ENCODE data around the gene CCDC146. TPM values are rescaled to one million over a fixed set of nuclear protein-coding genes. Genes with fewer than 3 reads are reported as not detected.

CCDC146 gene
- total RNA-seq, 1 donor: 11.2 TPM

DNA sequence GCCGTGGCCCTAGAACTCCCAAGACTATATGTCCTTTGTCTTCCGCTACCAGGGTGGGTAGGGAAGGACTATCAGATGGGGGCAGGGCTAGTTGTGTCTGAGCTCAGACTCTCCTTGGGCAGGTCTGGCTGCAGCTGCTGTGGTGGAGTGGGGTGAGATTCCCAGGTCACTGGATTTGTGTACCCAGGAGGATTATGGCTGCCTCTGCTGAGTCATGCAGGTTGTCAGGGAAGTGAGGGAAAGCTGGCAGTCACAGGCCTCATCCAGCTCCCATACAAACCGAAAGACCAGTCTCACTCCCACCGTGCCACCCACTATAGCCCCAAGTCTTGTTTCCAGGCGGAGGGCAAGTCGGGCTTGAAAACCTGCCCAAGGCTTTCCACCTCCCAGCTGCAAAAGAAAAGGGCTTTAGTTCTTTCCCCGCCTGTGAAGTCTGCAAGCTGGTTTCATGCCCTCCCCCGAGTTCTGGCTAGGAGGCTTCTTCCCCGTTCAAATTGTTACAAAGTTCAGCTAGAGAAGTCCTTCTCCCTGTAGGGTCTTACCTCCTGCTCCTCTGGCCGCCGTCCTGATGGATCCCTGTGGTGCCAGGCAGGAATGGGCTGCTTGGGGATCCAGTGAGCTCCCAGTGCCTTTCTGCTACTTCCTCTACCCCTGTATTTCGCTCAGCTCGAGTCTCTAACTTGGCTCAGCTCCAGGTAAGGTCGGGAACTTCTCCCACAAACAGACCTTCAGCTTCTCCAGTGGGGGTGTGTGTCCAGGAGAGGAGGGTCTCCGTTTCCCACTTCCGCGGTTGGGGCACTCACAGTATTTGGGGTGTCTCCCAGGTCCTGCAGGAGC, 184.0 kb downstream of the CCDC146 start:
- no peak overlapping the region for H3K4me3 ChIP-seq (ENCODE audit: low read length)

DNA sequence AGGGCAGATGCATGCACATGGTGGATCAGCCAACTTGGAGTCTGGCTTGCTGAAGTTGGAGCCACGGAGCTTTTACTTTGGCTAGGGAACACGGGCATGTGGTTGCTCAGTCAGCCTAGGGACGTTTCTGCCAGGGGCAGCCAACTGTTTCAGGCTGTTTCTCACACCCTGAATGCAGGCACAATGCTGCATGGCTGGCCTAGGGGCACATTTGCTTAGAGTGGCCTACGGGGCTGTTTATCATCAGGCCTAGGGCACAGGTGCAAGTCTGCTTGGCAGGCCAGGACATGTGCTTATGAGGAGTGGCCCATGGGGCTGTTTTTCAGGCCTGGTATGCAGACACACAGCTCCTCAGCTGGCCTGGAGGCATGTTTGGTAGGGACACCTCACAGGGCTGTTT, 186.4 kb downstream of the CCDC146 start:
- no peaks in the 10 kb centered on the region for H3K9me3 ChIP-seq (ENCODE audit: low read depth, low read length)
- H3K4me3 ChIP-seq (ENCODE audit: low read length): no peak overlapping the region
- no peaks in the 10 kb centered on the region for H3K27me3 ChIP-seq (ENCODE audit: insufficient read depth, low read length)
- peaks cover 14% of the 10 kb centered on the region for H3K4me1 ChIP-seq (ENCODE audit: insufficient read depth, low read length)

More for the DNA sequence above, 184.0 kb downstream of the CCDC146 start:
- Histone ChIP-seq H3K9me3 (ENCODE audit: low read depth, low read length) (no peaks in the 10 kb centered on the region), H3K27me3 (ENCODE audit: insufficient read depth, low read length) (no peaks in the 10 kb centered on the region), H3K4me1 (ENCODE audit: insufficient read depth, low read length) (peaks cover 14% of the 10 kb centered on the region)

DNA sequence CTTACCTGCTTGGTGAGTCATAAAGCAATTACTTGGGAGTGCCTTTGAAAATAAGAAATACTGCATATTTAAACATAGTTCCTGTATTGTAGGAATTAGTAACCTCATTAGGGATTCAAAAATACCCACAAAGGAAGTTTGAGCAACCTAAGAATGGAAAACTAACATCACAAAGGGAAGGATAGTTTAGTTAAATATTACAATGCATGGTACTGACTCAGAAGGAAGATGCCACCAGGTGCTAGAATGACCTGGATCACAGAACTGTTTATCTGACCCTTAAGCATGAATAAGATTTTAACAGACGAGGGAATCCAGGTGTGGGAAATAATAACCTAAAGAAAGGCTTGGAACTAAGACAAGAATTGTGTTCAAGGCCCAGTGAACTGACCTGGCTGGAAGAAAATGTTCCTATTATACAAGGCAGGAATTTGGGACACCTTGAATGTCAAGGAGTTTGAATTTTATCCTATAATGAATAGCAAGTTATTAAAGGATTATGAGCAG, 187.4 kb downstream of the CCDC146 start:
- Histone ChIP-seq H3K9me3 (ENCODE audit: low read depth, low read length) (no peaks in the 10 kb centered on the region), H3K4me3 (ENCODE audit: low read length) (no peak overlapping the region)

DNA sequence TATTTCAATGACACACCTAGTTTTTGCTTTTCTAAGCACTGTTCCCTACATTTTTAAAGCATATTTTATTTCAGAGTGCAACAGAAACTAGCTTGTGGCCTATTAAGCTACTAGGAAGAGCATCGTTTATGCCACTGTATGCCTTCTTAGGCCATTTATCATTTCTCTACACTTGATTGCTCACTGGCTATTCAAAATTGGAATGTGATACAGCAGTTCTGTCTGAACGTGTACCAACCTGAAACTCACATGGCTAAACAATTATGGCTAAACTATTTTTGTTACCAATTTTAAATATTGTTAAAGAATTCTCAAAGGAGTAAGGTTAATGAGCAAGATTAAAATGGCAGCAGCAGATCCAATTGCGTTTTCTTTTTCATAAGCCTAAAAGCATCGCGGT, 188.6 kb downstream of the CCDC146 start:
- Histone ChIP-seq H3K9me3 (ENCODE audit: low read depth, low read length) (no peaks in the 10 kb centered on the region), H3K4me3 (ENCODE audit: low read length) (no peak overlapping the region), H3K27me3 (ENCODE audit: insufficient read depth, low read length) (no peaks in the 10 kb centered on the region), H3K4me1 (ENCODE audit: insufficient read depth, low read length) (peaks cover 16% of the 10 kb centered on the region)

More for the DNA sequence above, 187.4 kb downstream of the CCDC146 start:
- H3K4me1 ChIP-seq (ENCODE audit: insufficient read depth, low read length): peaks cover 14% of the 10 kb centered on the region
- H3K27me3 ChIP-seq (ENCODE audit: insufficient read depth, low read length): no peaks in the 10 kb centered on the region

DNA sequence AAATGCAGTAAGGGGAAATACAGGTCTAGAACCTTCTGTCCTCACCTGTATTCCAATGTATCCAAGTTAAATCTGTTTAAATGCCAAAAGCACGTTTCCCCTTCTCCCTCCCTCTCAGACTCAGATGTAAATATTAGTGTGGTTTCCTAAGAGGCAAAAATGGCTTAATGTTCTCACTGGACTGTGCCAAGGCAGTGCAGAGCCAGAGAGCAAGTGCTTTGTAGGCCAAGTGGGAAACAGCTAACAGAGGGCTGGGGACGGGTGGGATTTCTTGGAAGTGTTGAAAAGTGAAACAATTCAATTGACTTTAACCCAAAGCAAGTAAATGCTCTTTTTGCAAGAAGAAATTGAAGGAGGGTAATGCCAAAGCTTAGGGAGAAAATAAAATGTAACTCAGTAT, 190.7 kb downstream of the CCDC146 start:
- H3K4me3 ChIP-seq (ENCODE audit: low read length): no peak overlapping the region
- H3K9me3 ChIP-seq (ENCODE audit: low read depth, low read length): no peaks in the 10 kb centered on the region
- no peaks in the 10 kb centered on the region for H3K27me3 ChIP-seq (ENCODE audit: insufficient read depth, low read length)
- H3K4me1 ChIP-seq (ENCODE audit: insufficient read depth, low read length): peaks cover 22% of the 10 kb centered on the region

DNA sequence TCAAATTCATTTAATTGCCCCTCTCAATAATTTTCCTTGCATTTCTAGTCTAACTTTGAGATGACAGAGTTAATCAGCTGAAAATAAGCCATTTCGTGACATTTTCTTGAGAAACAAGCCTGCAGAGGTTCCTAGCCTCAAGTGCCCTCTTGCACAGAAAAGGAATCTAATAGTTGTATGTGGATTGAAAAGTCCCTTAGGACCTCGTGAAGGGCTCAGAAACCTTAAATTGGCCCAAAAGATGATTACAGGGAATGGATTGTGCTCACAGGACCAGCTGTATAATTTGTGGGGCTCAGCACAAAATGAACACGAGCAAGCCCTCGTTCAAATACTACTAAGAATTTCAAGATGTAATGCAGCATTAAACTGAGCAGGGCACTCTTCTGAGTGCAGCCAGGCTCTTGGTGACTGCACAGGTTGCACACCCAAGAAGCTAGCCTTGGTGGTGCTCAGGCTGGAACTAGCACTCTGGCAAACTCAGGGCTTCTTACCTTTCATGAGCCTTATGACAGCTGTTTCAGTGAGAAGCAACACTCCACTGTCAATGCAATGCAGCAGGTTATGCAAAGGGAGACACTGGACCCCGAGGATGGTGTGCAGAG, 191.6 kb downstream of the CCDC146 start:
- Histone ChIP-seq H3K4me3 (ENCODE audit: low read length) (no peak overlapping the region), H3K4me1 (ENCODE audit: insufficient read depth, low read length) (peaks cover 22% of the 10 kb centered on the region), H3K27me3 (ENCODE audit: insufficient read depth, low read length) (no peaks in the 10 kb centered on the region), H3K9me3 (ENCODE audit: low read depth, low read length) (no peaks in the 10 kb centered on the region)

DNA sequence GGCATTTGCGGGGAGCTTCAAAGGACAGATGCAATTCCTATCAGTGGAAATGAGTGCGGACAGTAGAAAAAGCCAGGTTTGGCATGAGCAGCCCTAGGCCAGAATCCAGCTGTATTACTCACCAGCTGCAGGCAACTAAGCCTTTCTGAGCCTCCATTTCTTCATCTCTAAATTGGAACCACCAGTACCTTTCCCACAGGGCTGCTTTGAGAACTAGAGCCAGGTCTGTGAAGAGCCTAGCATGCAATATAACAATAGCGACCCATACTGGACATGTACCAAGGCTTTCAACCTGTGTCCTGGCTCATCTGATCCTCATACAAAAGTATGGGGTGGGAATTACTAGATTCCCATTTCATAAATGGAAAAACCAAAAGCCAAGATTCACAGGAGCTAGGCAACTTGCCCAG, 192.8 kb downstream of the CCDC146 start:
- Histone ChIP-seq H3K9me3 (ENCODE audit: low read depth, low read length) (no peaks in the 10 kb centered on the region), H3K4me3 (ENCODE audit: low read length) (no peak overlapping the region)

DNA sequence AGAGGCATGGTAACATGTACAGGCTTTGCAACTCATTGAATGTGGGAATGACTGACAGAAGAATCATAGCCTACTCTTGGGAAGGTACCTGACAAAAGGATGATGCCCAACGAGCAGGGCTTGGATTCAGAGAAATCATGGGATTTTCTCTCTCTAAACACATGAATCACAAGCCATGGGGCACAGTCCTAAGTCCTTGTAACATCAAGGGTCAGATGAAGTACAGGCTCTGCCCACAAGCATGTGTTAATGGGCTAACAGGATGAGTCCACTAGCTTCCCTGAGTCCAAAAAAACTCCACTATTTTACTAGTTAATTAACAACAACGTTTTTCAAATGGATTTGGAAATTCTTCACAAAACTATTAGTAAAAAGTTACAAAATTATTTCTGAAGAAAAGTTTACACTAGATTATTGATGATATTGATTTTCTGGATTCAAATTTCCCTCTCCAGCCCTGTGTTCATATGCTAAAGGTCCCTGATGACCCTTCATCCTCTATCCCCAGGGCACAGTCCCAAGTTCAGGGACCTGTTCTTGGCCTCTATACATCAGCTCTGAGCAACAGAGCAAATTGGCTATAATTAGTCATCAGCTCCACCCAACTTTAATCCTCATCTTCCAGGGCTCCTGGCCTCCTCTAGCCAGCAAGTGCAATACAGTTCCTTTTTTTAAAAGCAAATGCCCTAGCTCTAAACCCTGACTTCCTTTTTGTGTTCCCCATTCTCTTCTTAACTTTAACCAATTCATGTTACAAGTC, 194.0 kb downstream of the CCDC146 start:
- Histone ChIP-seq H3K27me3 (ENCODE audit: insufficient read depth, low read length) (no peaks in the 10 kb centered on the region), H3K4me3 (ENCODE audit: low read length) (no peak overlapping the region), H3K4me1 (ENCODE audit: insufficient read depth, low read length) (peaks cover 14% of the 10 kb centered on the region), H3K9me3 (ENCODE audit: low read depth, low read length) (no peaks in the 10 kb centered on the region)

More for the DNA sequence above, 192.8 kb downstream of the CCDC146 start:
- H3K27me3 ChIP-seq (ENCODE audit: insufficient read depth, low read length): no peaks in the 10 kb centered on the region
- peaks cover 14% of the 10 kb centered on the region for H3K4me1 ChIP-seq (ENCODE audit: insufficient read depth, low read length)

DNA sequence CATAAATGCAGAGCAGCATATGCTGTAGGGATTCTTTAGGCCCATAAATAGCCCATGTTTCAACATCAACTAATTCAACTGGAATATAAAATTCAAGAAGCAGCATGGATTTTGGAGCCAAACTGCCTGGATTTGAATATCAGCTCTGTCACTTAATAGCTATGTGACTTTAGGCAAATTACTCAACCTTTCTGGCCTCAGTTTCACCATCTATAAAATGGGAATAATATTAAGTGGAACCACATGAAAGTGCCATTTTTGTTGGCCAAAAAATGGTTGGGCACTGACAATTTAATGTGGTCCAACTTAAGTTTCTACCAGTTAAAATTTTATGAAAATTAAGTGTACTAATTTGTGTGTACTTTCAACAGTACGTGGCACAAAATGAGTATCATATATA, 195.6 kb downstream of the CCDC146 start:
- Histone ChIP-seq H3K4me1 (ENCODE audit: insufficient read depth, low read length) (peaks cover 14% of the 10 kb centered on the region), H3K4me3 (ENCODE audit: low read length) (no peak overlapping the region), H3K27me3 (ENCODE audit: insufficient read depth, low read length) (no peaks in the 10 kb centered on the region), H3K9me3 (ENCODE audit: low read depth, low read length) (no peaks in the 10 kb centered on the region)

DNA sequence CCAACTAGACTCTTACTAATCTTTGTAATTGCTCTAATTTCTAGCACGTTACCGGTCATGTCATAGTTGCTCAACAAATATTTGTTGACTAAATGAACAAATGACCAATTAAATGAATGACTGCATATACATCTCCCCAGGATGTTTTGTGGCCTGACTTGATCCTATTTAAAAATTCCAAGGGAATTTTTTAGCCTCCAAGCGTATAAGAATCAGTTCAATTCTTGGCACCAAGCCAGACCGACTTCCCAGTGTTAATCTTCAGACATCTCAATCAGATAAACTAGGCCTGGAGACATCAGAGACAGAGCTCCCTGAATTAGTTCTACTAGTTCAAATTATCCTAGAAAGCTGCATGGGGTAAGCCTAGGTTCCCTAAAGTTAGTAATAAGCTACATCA, 197.7 kb downstream of the CCDC146 start:
- Histone ChIP-seq H3K9me3 (ENCODE audit: low read depth, low read length) (no peaks in the 10 kb centered on the region), H3K4me1 (ENCODE audit: insufficient read depth, low read length) (peaks cover 14% of the 10 kb centered on the region), H3K4me3 (ENCODE audit: low read length) (no peak overlapping the region), H3K27me3 (ENCODE audit: insufficient read depth, low read length) (no peaks in the 10 kb centered on the region)

DNA sequence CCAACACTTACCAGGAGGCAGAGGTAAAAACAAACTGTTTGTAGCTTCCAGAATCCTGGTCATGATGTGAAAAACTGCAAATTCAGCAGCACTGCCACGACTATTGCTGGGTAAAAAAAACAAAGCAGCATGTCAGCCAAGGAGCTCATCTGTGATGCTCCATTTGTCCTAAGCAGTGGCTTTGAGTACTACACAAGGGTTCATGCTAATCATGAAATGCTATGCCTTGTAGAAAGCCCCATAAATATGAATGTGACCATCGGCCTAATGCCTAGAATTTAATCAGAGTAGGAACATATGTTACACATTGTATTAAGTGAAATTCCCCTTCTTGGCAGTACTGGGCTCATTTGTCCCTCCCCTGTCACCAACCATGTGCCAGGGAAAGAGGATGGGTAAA, 198.3 kb downstream of the CCDC146 start:
- Histone ChIP-seq H3K4me1 (ENCODE audit: insufficient read depth, low read length) (peaks cover 14% of the 10 kb centered on the region), H3K9me3 (ENCODE audit: low read depth, low read length) (no peaks in the 10 kb centered on the region), H3K27me3 (ENCODE audit: insufficient read depth, low read length) (no peaks in the 10 kb centered on the region), H3K4me3 (ENCODE audit: low read length) (no peak overlapping the region)

DNA sequence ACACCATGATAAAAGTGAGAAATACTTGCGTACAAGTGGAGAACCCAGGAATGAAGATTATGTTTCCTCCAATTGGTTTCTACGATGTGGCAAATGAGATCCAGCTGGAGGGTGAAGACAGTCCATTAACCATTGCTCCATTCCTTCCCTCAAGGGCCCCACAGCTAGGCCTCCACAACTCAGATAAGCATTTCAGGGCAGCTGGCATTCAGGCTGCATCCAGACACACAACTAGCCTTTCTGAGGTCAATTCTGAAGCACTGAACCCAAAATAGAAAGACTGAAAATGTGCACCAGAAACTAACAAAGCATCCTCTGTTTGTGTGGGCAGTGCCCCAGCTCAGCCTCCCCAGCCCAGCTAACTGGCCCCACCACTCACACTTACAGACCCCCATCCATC, 198.9 kb downstream of the CCDC146 start:
- H3K9me3 ChIP-seq (ENCODE audit: low read depth, low read length): no peaks in the 10 kb centered on the region
- H3K4me1 ChIP-seq (ENCODE audit: insufficient read depth, low read length): peaks cover 12% of the 10 kb centered on the region
- no peaks in the 10 kb centered on the region for H3K27me3 ChIP-seq (ENCODE audit: insufficient read depth, low read length)
- no peak overlapping the region for H3K4me3 ChIP-seq (ENCODE audit: low read length)

DNA sequence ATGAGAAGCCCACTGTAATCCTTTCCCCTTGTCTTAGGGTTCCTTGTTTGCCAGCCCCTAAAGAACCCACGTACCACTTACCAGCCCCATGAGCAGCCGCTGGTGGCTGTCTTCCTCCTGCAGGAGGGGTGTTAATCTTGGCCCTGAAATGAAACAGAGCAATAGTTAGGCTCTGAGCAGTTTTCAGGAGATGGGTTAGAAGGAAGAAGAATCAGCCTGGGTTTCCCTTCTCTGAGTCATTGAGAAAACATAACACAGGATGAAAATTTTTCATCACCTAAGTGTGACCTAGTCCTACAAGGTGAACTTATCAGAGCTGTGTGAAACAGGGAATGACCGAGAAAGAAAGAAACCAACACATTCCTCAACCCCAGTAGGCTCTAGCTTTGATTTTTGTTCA, 203.7 kb downstream of the CCDC146 start:
- no peak overlapping the region for H3K4me3 ChIP-seq (ENCODE audit: low read length)
- peaks cover 52% of the 10 kb centered on the region for H3K4me1 ChIP-seq (ENCODE audit: insufficient read depth, low read length)
- no peaks in the 10 kb centered on the region for H3K9me3 ChIP-seq (ENCODE audit: low read depth, low read length)
- H3K27me3 ChIP-seq (ENCODE audit: insufficient read depth, low read length): no peaks in the 10 kb centered on the region

DNA sequence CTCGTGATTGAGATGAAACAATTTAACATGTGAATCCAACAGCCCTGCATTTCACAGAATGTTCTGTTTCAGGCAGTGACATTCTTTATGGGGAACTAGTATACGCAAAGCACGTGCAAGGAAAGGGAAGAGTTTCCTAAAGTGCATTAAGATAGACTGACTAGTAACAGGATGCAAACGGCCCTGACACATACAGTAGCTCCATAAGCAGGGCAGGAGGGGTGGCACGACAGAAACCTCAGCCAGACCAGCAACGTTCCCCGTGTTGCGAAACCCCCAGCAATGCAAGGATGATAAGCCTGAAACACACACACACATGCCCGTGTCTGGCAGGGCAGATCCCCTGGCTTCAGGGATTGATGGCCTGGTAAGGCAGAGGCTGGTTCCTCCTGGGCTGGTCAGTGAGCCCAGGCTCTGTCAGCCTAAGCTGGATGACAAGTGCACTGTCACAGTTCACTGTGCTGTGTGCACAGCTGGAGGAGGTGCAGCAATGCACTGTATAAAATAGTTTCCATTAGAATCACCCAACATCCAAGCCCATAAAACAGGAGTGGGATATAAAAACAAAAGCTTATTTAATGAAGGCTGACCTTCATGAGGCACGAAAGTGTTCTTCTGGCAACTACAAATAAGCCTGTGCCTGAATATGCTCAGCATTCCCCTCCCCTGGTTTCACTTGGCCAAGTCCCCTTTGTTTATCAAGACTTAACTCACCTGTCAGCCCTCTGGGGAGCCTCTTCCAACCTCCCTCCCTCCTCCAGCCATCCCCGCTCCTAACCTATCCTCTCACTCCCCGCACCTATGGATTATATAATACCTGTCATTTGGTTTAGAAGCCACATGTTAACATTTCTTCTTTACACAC, 204.9 kb downstream of the CCDC146 start:
- Histone ChIP-seq H3K9me3 (ENCODE audit: low read depth, low read length) (no peaks in the 10 kb centered on the region), H3K27me3 (ENCODE audit: insufficient read depth, low read length) (no peaks in the 10 kb centered on the region), H3K4me1 (ENCODE audit: insufficient read depth, low read length) (peaks cover 62% of the 10 kb centered on the region), H3K4me3 (ENCODE audit: low read length) (no peak overlapping the region)

Data from mononuclear cell (primary cell).